Suprapubic skin (tissue), 4 donors: ENCODE data around the gene PRDM12.

Experiments
- CTCF ChIP-seq, 2 donors: fragments of 200-600 bp in 1 of 2; fragments of 450-650 bp in 1 of 2; sonication (generic) in 1 of 2; IDR thresholded peaks; one replicate each; pipeline ENCODE4 v1.5.1; 2016 to 2019; ENCODE audit warnings: antibody characterized with exemption in 2 of 2, mild to moderate bottlenecking in 1 of 2, moderate library complexity in 1 of 2
- POLR2A ChIP-seq, 2 donors: fragments of 450-650 bp; IDR thresholded peaks; one replicate each; pipeline ENCODE4 v1.6.1; 2017; ENCODE audit warnings: antibody characterized with exemption in 2 of 2, mild to moderate bottlenecking in 2 of 2, moderate library complexity in 2 of 2
- POLR2AphosphoS5 ChIP-seq, 3 donors: sonication (generic); formaldehyde crosslinking; IDR thresholded peaks; one replicate each; pipeline ENCODE4 v1.6.1; 2017; ENCODE audit warnings: antibody characterized with exemption in 3 of 3

GRCh38 chr9:130701059-130702022 lies 36.9 kb downstream of the PRDM12 start:
- TF ChIP-seq CTCF (IDR thresholded peaks at IDR 0.05) (peak; percentile 71 to 95), POLR2A (IDR thresholded peaks at IDR 0.05) (no peak), POLR2AphosphoS5 (IDR thresholded peaks at IDR 0.05) (no peak)
